HEK293T (cell line): ENCODE measurements around the gene EXOC6.

Source experiments
- CTCF ChIA-PET: fragments of 350-600 bp; formaldehyde crosslinking; extraction: SDS; loops from one replicate; lab custom pipeline; 2021; ENCODE audit warnings: antibody characterized with exemption, inconsistent platforms; lab: Yijun Ruan, JAX
- POLR2A ChIA-PET: fragments of 350-600 bp; formaldehyde crosslinking; extraction: SDS; loops from one replicate; lab custom pipeline; 2020; ENCODE audit warnings: antibody characterized with exemption, inconsistent platforms; lab: Yijun Ruan, JAX
- DNase-seq: peaks from one replicate; pipeline ENCODE4 v3.0.0; 2012; ENCODE audit warnings: mixed read lengths; ENCODE audit errors: extremely low spot score
- ARNT ChIP-seq: fragments of 450-650 bp; IDR thresholded peaks from 2 replicates; pipeline ENCODE4 v1.6.1; 2017; ENCODE audit warnings: mild to moderate bottlenecking
- BHLHE40 ChIP-seq: fragments of 450-650 bp; IDR thresholded peaks from 2 replicates; pipeline ENCODE4 v1.6.1; 2016; ENCODE audit warnings: mild to moderate bottlenecking, moderate library complexity, borderline replicate concordance
- CTBP1 ChIP-seq: fragments of 450-650 bp; IDR thresholded peaks from 2 replicates; pipeline ENCODE4 v1.6.1; 2016; ENCODE audit warnings: borderline replicate concordance
- ELF4 ChIP-seq: fragments of 450-650 bp; IDR thresholded peaks from 2 replicates; pipeline ENCODE4 v1.6.1; 2017; ENCODE audit warnings: antibody characterized with exemption
- FOXA1 ChIP-seq: fragments of 450-650 bp; IDR thresholded peaks from 2 replicates; pipeline ENCODE4 v1.6.1; 2016; ENCODE audit warnings: mild to moderate bottlenecking
- FOXK2 ChIP-seq: fragments of 450-650 bp; IDR thresholded peaks from 2 replicates; pipeline ENCODE4 v1.6.1; 2016; ENCODE audit warnings: mild to moderate bottlenecking
- FOXM1 ChIP-seq: fragments of 450-650 bp; IDR thresholded peaks from 2 replicates; pipeline ENCODE4 v1.6.1; 2017; ENCODE audit warnings: mild to moderate bottlenecking, borderline replicate concordance
- HDGF ChIP-seq: fragments of 450-650 bp; IDR thresholded peaks from 2 replicates; pipeline ENCODE4 v1.6.1; 2017; ENCODE audit warnings: antibody characterized with exemption, borderline replicate concordance
- L3MBTL2 ChIP-seq: fragments of 450-650 bp; conservative IDR thresholded peaks from 2 replicates; pipeline ENCODE4 v1.6.1; 2016; ENCODE audit warnings: mild to moderate bottlenecking
- LEF1 ChIP-seq: fragments of 450-650 bp; IDR thresholded peaks from 2 replicates; pipeline ENCODE4 v1.6.1; 2017; ENCODE audit warnings: mild to moderate bottlenecking, borderline replicate concordance
- NFRKB ChIP-seq: fragments of 450-650 bp; IDR thresholded peaks from 2 replicates; pipeline ENCODE4 v1.6.1; 2016; ENCODE audit warnings: mild to moderate bottlenecking, moderate library complexity
- PKNOX1 ChIP-seq: fragments of 450-650 bp; IDR thresholded peaks from 2 replicates; pipeline ENCODE4 v1.6.1; 2016
- SP1 ChIP-seq: fragments of 450-650 bp; IDR thresholded peaks from 2 replicates; pipeline ENCODE4 v1.6.1; 2017
- SUZ12 ChIP-seq: fragments of 450-650 bp; IDR thresholded peaks from 2 replicates; pipeline ENCODE4 v1.6.1; 2016; ENCODE audit warnings: mild to moderate bottlenecking
- TARDBP ChIP-seq: fragments of 450-650 bp; IDR thresholded peaks from 2 replicates; pipeline ENCODE4 v1.6.1; 2016
- ZNF384 ChIP-seq: fragments of 450-650 bp; IDR thresholded peaks from 2 replicates; pipeline ENCODE4 v1.6.1; 2016

EXOC6 gene

GRCh38 chr10:92876509-92877036 is 28.3 kb downstream of the EXOC6 start:
- TF ChIP-seq ARNT (no peak), NFRKB (no peak), TARDBP (no peak), LEF1 (no peak), PKNOX1 (no peak), FOXK2 (no peak), ZNF384 (no peak), L3MBTL2 (no peak), BHLHE40 (no peak)
- ChIA-PET CTCF (interaction anchor here (0.6 kb wide), 1 partner anchor 28 kb away, joined by 3 read pairs; the partner anchor contains the start of gene EXOC6), POLR2A (interaction anchor here (1.0 kb wide), 1 partner anchor 286 kb away, joined by 3 read pairs; no protein-coding TSS in a partner anchor)
- DNase-seq, result no peak

- peak; percentile 23 for DNase-seq
- no peak for TF ChIP-seq HDGF
- TF ChIP-seq FOXK2, result no peak
- no peak for TF ChIP-seq TARDBP
- TF ChIP-seq ARNT, result no peak
- no peak for TF ChIP-seq ELF4
- TF ChIP-seq SUZ12, result no peak
- CTCF ChIA-PET, result interaction anchor here (0.6 to 1.9 kb wide), 2 partner anchors 14 to 37 kb away, joined by 4 to 8 read pairs; no protein-coding TSS in a partner anchor
- POLR2A ChIA-PET, result interaction anchor here (1.5 kb wide), 1 partner anchor 32 kb away, joined by 3 read pairs; the partner anchor contains the start of gene EXOC6
Observed at GRCh38 chr10:92880233-92880861, 32.0 kb downstream of the EXOC6 start.

- no peak for TF ChIP-seq SUZ12
- TF ChIP-seq NFRKB, result no peak
- TF ChIP-seq ZNF384, result no peak
- TF ChIP-seq LEF1, result no peak
- TF ChIP-seq CTBP1, result no peak
- no peak for TF ChIP-seq BHLHE40
- TF ChIP-seq SP1, result no peak
- TF ChIP-seq PKNOX1, result no peak
- TF ChIP-seq HDGF, result no peak
- no peak for TF ChIP-seq ELF4
- TF ChIP-seq L3MBTL2, result no peak
- TF ChIP-seq TARDBP, result no peak
- no peak for TF ChIP-seq FOXM1
- TF ChIP-seq ARNT, result no peak
- no peak for TF ChIP-seq FOXK2
- no peak for TF ChIP-seq FOXA1
- ChIA-PET POLR2A (interaction anchor here (1.5 kb wide), 1 partner anchor 33 kb away, joined by 3 read pairs; the partner anchor contains the start of gene EXOC6), CTCF (interaction anchor here (0.6 to 1.9 kb wide), 2 partner anchors 13 to 38 kb away, joined by 4 to 8 read pairs; no protein-coding TSS in a partner anchor)
- no peak for DNase-seq
Observed at GRCh38 chr10:92880917-92881316, 32.6 kb downstream of the EXOC6 start.

GRCh38 chr10:92886334-92886961 is 38.1 kb downstream of the EXOC6 start:
- no peak for TF ChIP-seq FOXM1
- no peak for TF ChIP-seq FOXA1
- no peak for TF ChIP-seq SUZ12
- TF ChIP-seq HDGF, result no peak
- TF ChIP-seq LEF1, result no peak
- TF ChIP-seq CTBP1, result no peak
- no peak for DNase-seq
- POLR2A ChIA-PET, result no interaction called here
- CTCF ChIA-PET, result interaction anchor here (0.6 to 1.5 kb wide), 5 partner anchors 15 to 190 kb away, joined by 3 to 5 read pairs (median 4); no protein-coding TSS in a partner anchor

GRCh38 chr10:92890471-92890870 is 42.2 kb downstream of the EXOC6 start:
- DNase-seq, result no peak
- ChIA-PET POLR2A (no interaction called here), CTCF (interaction anchor here (1.3 kb wide), 1 partner anchor 48 kb away, joined by 3 read pairs; no protein-coding TSS in a partner anchor)
- TF ChIP-seq SUZ12, result no peak
- TF ChIP-seq FOXA1, result no peak
- no peak for TF ChIP-seq TARDBP
- no peak for TF ChIP-seq FOXM1
- TF ChIP-seq PKNOX1, result no peak
- no peak for TF ChIP-seq BHLHE40
- no peak for TF ChIP-seq L3MBTL2
- TF ChIP-seq ZNF384, result no peak
- TF ChIP-seq LEF1, result no peak
- TF ChIP-seq ELF4, result no peak
- TF ChIP-seq CTBP1, result no peak
- no peak for TF ChIP-seq HDGF
- no peak for TF ChIP-seq NFRKB
- TF ChIP-seq ARNT, result no peak
